ENCODE measurements around the gene RABGAP1L. TPM values are rescaled to one million over a fixed set of nuclear protein-coding genes. Genes with fewer than 3 reads are reported as not detected.
A peak's percentile ranks its signal among the peaks of the same experiment; 100 is the strongest.

RABGAP1L gene
- total RNA-seq, 1 experiment from 2014 or later, result 29.3 TPM

GRCh38 chr1:175009532-175009931, 850.2 kb downstream of the RABGAP1L start:
- CTCF ChIA-PET, result no interaction called here
- no peak overlapping the region for H3K4me3 ChIP-seq (replicated peaks in 1 of 2; ENCODE audit: low read depth in 1 of 2, low read length in 2 of 2)
- BruUV-seq (replicated peaks), result no TSS peak

GRCh38 chr1:175013445-175013844, 854.1 kb downstream of the RABGAP1L start:
- peaks cover 38% of the 10 kb centered on the region for H3K79me2 ChIP-seq (ENCODE audit: insufficient read depth, low read length)
- no peak overlapping the region for H3K4me2 ChIP-seq (ENCODE audit: low read length)
- POLR2A ChIA-PET, result interaction anchor here (1.5 kb wide), 1 partner anchor 10 kb away, joined by 9 read pairs; the partner anchor contains the start of gene MRPS14
- DNase-seq (ENCODE audit: low read depth, low spot score) (no peak), ATAC-seq (no peak)
- no peaks in the 10 kb centered on the region for H3K9me2 ChIP-seq (ENCODE audit: insufficient read depth)
- H3K9me3 ChIP-seq (ENCODE audit: control insufficient read depth in 1 of 2, insufficient read depth in 1 of 2, low read depth in 1 of 2, low read length in 2 of 2), result no peaks in the 10 kb centered on the region
- H3K4me3 ChIP-seq (replicated peaks in 1 of 2; ENCODE audit: low read depth in 1 of 2, low read length in 2 of 2), result no peak overlapping the region
- H3K4me1 ChIP-seq (ENCODE audit: control insufficient read depth in 1 of 2, insufficient read depth in 2 of 2, low read length in 2 of 2), result no peaks in the 10 kb centered on the region
- H4K20me1 ChIP-seq (ENCODE audit: insufficient read depth), result peaks cover 5% of the 10 kb centered on the region; the same call in 1 of the 2 replicates
- CTCF ChIA-PET, result no interaction called here
- TF ChIP-seq RAD21 (IDR thresholded peaks at IDR 0.05; ENCODE audit: low read depth) (no peak), ZBTB33 (IDR thresholded peaks at IDR 0.05; ENCODE audit: extremely low read depth, insufficient replicate concordance, low read length) (no peak), EZH2phosphoT487 (IDR thresholded peaks at IDR 0.05; ENCODE audit: borderline replicate concordance) (no peak), POLR2A (IDR thresholded peaks at IDR 0.05; ENCODE audit: borderline replicate concordance, extremely low read depth, insufficient read depth, insufficient read length) (no peak), CEBPB (IDR thresholded peaks at IDR 0.05; ENCODE audit: low read depth) (no peak), JUND (IDR thresholded peaks at IDR 0.05) (no peak; the same call in 1 of the 2 replicates), SRF (IDR thresholded peaks at IDR 0.05; ENCODE audit: low read depth) (no peak), CBX3 (IDR thresholded peaks at IDR 0.05; ENCODE audit: low read depth) (no peak), SP1 (IDR thresholded peaks at IDR 0.05; ENCODE audit: low read depth) (no peak), FOSL1 (IDR thresholded peaks at IDR 0.05; ENCODE audit: low read depth) (no peak)
- H3K27ac ChIP-seq (ENCODE audit: low read depth, low read length), result no peak overlapping the region
- H3K36me3 ChIP-seq (ENCODE audit: control insufficient read depth in 1 of 2, insufficient read depth in 2 of 2, low read length in 2 of 2), result peaks cover 46 to 62% of the 10 kb centered on the region in 2 experiments
- intact Hi-C loops (cut with micrococcal nuclease), result no loop called here
- H2AFZ ChIP-seq (ENCODE audit: low read depth, low read length, poor library complexity, severe bottlenecking), result no peak overlapping the region
- H3K27me3 ChIP-seq (ENCODE audit: insufficient read depth, low read length), result no peaks in the 10 kb centered on the region
- TSS peak; percentile 4 for BruUV-seq (replicated peaks)
- H3K9ac ChIP-seq (ENCODE audit: low read length), result no peak overlapping the region
- RAD21 ChIA-PET (ENCODE audit: low non-redundant PET in 1 of 2, low total read pairs in 2 of 2, uncharacterized antibody in 2 of 2, unreplicated experiment in 2 of 2), result no interaction called here

More at GRCh38 chr1:175009532-175009931, 850.2 kb downstream of the RABGAP1L start:
- H3K27ac ChIP-seq (ENCODE audit: low read depth, low read length), result no peak overlapping the region
- H3K9me3 ChIP-seq (ENCODE audit: control insufficient read depth in 1 of 2, insufficient read depth in 1 of 2, low read depth in 1 of 2, low read length in 2 of 2), result no peaks in the 10 kb centered on the region
- H4K20me1 ChIP-seq (ENCODE audit: insufficient read depth), result peaks cover 13% of the 10 kb centered on the region; the same call in 1 of the 2 replicates
- POLR2A ChIA-PET, result no interaction called here
- intact Hi-C loops (cut with micrococcal nuclease), result no loop called here
- no peak overlapping the region for H3K4me2 ChIP-seq (ENCODE audit: low read length)
- H3K9me2 ChIP-seq (ENCODE audit: insufficient read depth), result no peaks in the 10 kb centered on the region
- ATAC-seq, result no peak
- H3K36me3 ChIP-seq (ENCODE audit: control insufficient read depth in 1 of 2, insufficient read depth in 2 of 2, low read length in 2 of 2), result peaks cover 64% of the 10 kb centered on the region in 2 experiments
- no peak overlapping the region for H3K9ac ChIP-seq (ENCODE audit: low read length)
- H3K27me3 ChIP-seq (ENCODE audit: insufficient read depth, low read length), result no peaks in the 10 kb centered on the region
- H3K79me2 ChIP-seq (ENCODE audit: insufficient read depth, low read length), result peaks cover 73% of the 10 kb centered on the region
- DNase-seq (ENCODE audit: low read depth, low spot score), result no peak
- TF ChIP-seq CTCF (IDR thresholded peaks at IDR 0.05 in 2 of 3, conservative IDR thresholded peaks at IDR 0.05 in 1 of 3; ENCODE audit: borderline replicate concordance in 1 of 3, insufficient read depth in 1 of 3, low read depth in 2 of 3, low read length in 2 of 3) (no peak), RAD21 (IDR thresholded peaks at IDR 0.05; ENCODE audit: low read depth) (no peak), CBX3 (IDR thresholded peaks at IDR 0.05; ENCODE audit: low read depth) (no peak), ZNF274 (IDR thresholded peaks at IDR 0.05; ENCODE audit: low read depth, low read length) (no peak), SIN3A (IDR thresholded peaks at IDR 0.05; ENCODE audit: low read depth) (no peak), EZH2phosphoT487 (IDR thresholded peaks at IDR 0.05; ENCODE audit: borderline replicate concordance) (no peak)
- H2AFZ ChIP-seq (ENCODE audit: low read depth, low read length, poor library complexity, severe bottlenecking), result no peak overlapping the region
- H3K4me1 ChIP-seq (ENCODE audit: control insufficient read depth in 1 of 2, insufficient read depth in 2 of 2, low read length in 2 of 2), result no peaks in the 10 kb centered on the region
- RAD21 ChIA-PET (ENCODE audit: low non-redundant PET in 1 of 2, low total read pairs in 2 of 2, uncharacterized antibody in 2 of 2, unreplicated experiment in 2 of 2), result no interaction called here

Data from HCT116 (cell line).